SH-SY5Y (cell line): ENCODE measurements around the gene PNMT.

Experiments used
- GATA2 ChIP-seq: IDR thresholded peaks from 2 replicates; pipeline ENCODE4 v1.6.1; 2011; ENCODE audit warnings: mild to moderate bottlenecking, low read depth, low read length
- GATA3 ChIP-seq: IDR thresholded peaks from 2 replicates; pipeline ENCODE4 v1.6.1; 2011; ENCODE audit warnings: low read depth, mild to moderate bottlenecking, low read length, moderate library complexity

PNMT gene, protein sequence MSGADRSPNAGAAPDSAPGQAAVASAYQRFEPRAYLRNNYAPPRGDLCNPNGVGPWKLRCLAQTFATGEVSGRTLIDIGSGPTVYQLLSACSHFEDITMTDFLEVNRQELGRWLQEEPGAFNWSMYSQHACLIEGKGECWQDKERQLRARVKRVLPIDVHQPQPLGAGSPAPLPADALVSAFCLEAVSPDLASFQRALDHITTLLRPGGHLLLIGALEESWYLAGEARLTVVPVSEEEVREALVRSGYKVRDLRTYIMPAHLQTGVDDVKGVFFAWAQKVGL

DNA sequence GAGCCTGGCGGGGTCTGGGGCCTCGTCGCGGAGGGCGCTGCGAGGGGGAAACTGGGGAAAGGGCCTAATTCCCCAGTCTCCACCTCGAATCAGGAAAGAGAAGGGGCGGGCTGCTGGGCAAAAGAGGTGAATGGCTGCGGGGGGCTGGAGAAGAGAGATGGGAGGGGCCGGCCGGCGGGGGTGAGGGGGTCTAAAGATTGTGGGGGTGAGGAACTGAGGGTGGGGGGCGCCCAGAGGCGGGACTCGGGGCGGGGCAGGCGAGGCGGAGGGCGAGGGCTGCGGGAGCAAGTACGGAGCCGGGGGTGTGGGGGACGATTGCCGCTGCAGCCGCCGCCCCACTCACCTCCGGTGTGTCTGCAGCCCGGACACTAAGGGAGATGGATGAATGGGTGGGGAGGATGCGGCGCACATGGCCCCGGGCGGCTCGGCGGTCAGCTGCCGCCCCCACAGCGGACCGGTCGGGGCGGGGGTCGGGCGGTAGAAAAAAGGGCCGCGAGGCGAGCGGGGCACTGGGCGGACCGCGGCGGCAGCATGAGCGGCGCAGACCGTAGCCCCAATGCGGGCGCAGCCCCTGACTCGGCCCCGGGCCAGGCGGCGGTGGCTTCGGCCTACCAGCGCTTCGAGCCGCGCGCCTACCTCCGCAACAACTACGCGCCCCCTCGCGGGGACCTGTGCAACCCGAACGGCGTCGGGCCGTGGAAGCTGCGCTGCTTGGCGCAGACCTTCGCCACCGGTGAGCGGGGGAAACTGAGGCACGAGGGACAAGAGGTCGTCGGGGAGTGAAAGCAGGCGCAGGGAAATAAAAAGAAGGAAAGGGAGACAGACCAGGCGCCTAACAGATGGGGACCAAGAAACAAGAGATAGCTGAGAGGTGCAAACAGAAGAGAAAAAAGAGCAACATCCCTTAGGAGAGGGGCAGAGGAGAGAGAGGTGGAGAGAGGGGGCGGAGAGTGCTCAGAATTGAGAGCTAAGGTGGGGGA, at the start of gene PNMT:
Gene PNMT, plus strand, starts transcription at position 509 of the 980 bp plus-strand sequence. Its CDS starts 23 bp downstream, at position 532.
- TF ChIP-seq GATA3 (no peak), GATA2 (no peak)

DNA sequence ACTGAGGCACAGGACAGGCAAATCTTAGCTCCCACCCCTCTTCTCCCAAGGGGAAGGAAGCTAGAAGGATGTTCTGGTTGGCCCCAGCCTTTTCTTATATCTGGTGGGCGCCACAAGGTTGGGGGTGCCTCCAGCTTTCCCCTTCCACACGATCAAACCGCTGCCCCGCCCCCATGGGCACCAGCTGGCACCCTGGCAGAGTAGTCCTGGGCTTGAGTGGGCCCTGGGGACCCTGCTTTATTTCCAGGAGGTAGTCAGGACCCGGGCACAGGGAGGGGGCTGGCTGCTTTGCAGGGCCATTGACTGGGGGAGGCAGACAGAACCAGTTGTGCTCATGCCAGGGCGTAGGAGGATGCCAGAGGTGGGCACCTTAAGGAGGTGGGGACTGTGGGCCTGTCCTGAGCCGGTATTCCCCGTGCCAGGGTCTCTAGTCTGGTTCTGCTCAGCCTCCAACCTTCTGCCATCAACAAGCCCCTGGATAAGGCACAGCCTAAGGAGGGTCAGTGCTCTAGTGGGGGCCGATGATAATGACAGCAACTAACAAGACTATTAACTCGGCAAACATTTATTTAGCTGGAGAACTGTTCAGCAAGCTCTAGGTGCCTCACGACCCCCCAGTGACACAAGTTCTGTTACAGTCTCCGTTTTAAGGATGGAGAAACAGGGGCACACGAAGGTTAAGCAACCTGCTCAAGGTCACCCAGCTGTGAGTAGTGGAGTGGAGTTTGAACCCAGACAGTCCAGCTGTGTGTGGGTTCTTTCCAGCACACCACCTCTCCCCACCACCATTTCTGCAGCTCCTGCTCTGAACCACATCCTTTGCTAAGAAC, 49.1 kb upstream of the PNMT start:
- TF ChIP-seq GATA3 (no peak), GATA2 (no peak)

DNA sequence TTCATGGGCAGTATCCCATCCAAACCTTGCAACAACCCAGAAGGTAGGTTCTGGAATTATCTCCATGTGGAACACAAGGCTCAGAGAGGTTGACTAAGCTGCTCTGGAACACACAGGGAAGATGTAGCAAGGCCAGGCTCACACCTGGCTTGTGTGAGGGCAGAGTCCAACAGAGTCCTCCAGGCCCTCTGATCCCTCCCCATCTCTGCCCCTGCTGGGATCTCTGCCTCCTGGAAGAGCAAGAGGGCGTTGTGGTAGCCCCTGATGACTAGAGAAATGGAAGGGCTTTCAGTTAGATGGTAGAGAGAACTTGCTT, 48.5 kb upstream of the PNMT start:
- TF ChIP-seq GATA2 (no peak), GATA3 (no peak)

DNA sequence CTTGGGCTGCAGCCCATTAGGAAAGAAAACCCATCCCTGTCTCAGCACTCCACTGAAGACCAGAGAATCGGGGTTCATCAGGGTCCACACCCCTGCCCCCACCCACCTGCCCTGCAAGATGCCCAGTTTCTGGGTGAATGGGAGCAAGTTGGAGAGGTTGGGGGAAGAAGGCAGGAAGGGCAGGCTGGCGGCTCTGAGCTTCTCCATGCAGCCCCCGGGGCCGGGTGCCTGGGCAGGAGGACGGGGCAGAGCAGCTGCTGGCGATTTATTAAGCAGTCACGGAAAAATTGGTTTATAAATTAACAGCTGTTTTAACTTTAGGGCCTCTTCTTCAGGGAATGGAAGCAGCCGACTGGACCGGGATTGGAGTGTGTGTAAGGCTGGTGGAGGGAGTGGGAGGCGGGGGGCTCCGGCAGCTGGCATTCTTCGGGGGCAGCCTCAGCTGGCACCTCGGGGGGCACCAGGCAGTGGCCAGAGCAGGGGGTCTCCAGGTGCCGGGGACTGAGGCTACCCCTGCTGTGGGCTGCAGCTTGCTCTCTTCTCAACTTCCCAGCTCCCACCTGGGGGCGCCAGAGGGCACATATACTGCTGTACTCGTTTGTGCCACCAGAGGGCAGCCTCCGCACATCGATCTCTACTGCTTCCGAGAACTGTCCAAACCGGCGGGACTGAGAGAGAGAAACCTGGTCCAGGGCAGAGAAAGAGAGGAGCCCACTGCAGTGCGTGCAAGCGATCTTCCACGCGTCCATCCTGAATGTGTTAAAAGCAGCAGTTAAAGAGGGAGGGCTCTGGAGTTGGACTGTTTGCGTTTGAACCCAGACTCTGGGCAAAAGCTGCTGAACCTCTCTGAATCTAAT, 46.5 kb upstream of the PNMT start:
- no peak for TF ChIP-seq GATA3
- TF ChIP-seq GATA2: no peak

DNA sequence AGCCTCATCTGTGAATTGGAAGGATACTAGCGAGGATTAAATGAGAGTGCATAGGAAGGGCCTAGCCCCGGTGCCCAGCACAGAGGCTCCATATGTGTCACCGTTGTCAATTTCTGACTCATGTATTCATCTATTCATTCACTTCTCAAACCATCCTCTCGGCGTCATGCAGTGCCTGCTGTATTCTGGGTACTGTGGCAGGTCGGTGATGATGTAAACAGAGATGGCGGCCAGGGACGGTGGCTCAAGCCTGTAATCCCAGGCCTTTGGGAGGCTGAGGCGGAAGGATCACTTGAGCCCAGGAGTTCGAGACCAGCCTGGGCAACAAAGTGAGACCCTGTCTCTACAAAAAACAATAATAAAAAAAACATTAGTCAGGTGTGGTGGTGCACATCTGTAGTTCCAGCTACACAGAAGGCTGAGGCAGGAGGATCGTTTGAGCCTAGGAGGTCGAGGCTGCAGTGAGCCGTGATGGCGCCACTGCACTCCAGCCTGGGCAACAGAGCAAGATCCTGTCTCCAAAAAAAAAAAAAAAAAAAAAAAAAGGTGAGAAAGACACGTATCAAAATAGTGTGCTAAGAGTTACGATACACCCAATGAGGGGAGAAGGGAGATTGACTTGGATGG, 45.8 kb upstream of the PNMT start:
- TF ChIP-seq GATA2 (no peak), GATA3 (no peak)

DNA sequence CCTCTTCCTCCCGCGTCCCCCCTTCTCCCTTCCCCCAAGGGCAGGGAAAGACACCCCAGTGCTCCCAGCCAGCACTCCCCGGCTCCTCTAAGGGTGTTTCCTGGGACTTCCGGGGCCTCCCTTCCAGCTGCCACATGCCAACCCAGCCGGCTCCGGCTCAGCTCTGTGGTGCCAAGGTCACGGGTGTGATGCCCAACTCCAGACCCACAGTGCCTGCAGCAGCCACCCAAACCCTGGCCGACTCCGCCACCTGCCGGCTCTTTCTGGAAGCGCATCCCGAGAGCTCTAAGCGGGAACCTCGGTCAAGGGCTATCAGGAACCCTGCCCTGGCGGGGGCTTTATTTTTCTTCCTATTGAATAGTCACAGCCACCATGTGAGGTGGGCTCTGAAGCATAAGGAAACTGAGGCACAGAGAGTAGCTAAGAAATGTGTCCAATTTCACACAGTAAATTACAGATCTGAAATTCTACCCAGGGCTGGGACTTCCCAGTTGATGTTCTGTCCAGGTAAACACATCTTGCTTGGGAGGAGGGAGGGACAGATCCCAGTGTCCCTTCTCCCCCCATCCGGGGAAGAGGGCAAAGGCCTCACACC, 44.8 kb upstream of the PNMT start:
- TF ChIP-seq GATA2 (no peak), GATA3 (no peak)

DNA sequence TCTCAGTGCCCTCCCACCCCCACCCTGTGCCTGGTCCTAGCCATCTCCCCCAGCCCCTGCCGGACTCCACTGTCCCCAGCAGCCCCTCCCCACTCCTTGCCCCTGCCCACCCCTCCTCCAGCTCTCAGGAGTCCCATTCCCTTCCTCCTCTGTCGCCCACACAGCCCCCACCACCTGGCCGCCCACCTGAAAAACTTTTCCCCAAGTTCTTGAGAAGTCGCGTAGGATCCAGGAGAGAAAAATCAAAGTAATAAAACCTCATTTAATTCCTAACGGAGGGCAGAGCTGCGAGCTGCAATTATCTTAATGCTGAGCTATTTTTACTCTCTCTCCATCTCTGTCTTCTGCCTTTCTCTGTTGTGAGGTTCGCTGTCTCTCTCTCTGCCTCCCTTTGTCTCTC, 43.9 kb upstream of the PNMT start:
- no peak for TF ChIP-seq GATA3
- TF ChIP-seq GATA2: no peak

DNA sequence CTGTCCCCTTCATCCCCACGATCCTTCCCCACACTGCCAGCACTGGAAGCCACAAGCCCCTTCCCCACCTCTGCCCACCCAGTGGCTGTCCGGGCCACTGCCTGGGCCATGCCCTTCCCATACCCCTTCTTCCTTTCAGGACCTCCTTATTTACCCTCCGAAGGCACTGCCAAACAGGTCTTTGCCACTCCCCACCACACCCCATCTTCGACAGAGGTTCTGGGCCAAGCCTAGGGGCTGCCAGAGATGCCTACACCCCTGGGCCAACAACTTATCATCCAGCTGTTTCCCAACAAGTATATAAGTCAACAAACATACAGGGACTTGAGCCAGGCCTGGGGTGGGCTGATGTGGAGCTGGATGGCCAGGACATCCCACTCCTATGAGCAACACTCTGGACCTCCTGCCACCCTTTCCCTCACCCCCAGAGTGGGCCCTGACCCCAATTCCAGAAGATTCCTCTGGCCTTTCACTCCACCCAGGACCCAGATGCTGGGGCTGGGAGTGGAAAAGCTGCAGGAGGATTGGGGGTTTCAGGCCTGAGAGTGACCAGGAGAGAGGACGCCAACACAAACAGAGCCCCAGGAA, 43.0 kb upstream of the PNMT start:
- TF ChIP-seq GATA2 (no peak), GATA3 (no peak)

DNA sequence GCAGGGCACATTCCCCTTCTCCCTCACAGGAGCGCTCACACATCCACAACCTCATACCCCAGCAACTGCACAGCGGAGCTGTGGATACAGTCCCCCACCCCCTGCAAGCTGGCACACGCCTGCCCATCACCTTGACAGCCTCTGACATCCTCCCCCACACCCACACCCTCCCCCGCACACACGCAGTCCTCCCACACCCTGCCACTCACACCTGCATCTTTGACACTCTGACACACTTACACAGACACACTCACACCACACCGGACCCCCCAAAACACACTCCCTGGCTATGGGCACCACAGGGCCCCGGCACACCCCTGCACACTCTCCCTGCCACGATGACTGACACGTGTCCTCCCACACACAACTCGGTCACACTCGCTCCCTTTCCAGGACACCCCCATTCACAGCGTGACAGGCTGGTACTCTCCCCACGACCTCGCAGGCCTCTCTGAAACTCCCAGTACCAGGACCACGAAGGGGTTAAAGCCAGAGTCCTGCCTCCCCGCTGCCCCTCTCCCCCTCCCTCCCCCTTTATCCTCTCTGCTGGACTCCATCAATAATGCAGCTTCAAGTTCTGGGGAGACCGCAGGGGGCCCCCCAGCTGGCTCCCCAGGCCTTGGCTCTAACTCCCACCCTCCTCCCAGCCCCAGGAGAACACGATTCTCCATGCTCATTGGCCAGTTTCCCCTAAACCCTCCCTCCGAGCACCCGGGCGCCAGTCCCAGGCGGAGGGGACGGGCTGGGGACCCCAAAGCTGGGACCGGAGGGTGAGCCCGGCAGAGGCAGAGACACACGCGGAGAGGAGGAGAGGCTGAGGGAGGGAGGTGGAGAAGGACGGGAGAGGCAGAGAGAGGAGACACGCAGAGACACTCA, 41.8 kb upstream of the PNMT start, which contains the start of gene PPP1R1B:
Gene PPP1R1B, plus strand, starts transcription at position 782 of the 876 bp plus-strand sequence. CDS start 441 bp downstream, outside the sequence.
- TF ChIP-seq GATA2 (no peak), GATA3 (no peak)

DNA sequence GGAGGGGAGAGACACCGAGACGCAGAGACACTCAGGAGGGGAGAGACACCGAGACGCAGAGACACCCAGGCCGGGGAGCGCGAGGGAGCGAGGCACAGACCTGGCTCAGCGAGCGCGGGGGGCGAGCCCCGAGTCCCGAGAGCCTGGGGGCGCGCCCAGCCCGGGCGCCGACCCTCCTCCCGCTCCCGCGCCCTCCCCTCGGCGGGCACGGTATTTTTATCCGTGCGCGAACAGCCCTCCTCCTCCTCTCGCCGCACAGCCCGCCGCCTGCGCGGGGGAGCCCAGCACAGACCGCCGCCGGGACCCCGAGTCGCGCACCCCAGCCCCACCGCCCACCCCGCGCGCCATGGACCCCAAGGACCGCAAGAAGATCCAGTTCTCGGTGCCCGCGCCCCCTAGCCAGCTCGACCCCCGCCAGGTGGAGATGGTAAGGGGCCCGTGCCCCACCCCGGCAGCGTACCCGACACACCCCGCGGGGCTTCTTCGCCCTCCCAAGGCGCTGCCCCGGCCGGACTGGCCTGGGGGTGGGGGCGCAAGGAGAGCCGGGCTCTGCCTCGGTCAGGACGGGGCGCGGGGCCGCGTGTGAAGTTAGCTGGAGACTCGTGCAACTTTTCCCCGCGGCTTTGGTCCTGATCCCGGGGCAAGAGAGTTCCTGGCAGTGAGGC, 41.1 kb upstream of the PNMT start:
- TF ChIP-seq GATA2: no peak
- TF ChIP-seq GATA3: no peak

DNA sequence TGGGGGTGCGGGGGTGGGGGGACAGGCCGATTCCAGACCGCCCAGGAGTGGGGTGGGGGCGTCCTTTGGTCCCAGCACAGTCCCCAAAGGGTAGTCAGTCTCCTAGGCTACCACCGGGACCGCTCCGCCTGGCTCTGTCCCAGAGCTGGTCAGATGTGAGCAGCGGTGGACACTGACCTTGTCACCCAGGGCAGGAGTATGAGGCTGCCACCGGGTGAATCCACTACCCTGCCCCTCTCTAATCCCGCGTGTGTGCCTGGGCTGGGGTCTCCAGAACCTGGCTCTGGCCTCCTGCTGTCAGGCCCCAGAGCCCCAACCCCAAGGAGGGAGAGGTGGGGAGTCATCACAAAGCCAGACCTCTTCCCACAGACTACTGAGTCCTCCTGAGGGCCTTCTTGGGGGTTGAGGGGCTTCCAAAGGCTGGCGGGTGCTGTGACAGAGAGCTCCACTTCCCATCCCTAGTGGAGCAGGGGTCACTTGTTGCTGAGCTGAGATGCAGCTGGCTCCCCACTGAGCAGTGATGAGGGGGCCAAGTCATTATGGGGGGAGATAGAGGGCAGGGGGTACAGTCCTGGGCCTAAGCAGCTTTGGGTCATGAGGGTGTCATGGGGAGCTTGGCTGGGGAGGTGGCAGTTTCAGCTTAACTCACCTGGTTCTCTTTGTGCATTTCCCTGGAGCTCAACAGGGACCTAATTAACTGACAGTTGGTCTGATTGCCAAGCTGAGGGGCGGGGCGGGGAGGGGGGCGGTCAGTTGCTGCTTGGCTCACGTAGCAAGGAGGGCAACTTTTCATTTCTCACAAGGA, 40.3 kb upstream of the PNMT start:
- no peak for TF ChIP-seq GATA2
- TF ChIP-seq GATA3: no peak
